H1 (cell line): ENCODE data around the gene NCK2.

Experiments
- CBX8 ChIP-seq: fragments of 300-800, 300-1000 bp; sonication (generic); IDR thresholded peaks from 2 replicates; pipeline ENCODE4 v1.7.1; 2016; ENCODE audit warnings: low read depth, low read length, borderline replicate concordance
- CEBPB ChIP-seq: IDR thresholded peaks from 2 replicates; pipeline ENCODE4 v1.6.1; 2012; ENCODE audit warnings: low read depth, low read length
- CHD2 ChIP-seq: IDR thresholded peaks from 2 replicates; pipeline ENCODE4 v1.6.1; 2012; ENCODE audit warnings: low read length, improper control_type of control experiment
- CREB1 ChIP-seq: IDR thresholded peaks from 2 replicates; pipeline ENCODE4 v1.6.1; 2012; ENCODE audit warnings: inconsistent platforms
- EP300 ChIP-seq, 2 experiments: IDR thresholded peaks; 1 replicate in 1 of 2; 2 replicates in 1 of 2; pipeline ENCODE4 v1.6.1; 2011 to 2012; ENCODE audit warnings: low read depth in 2 of 2, low read length in 2 of 2, mild to moderate bottlenecking in 2 of 2, borderline replicate concordance in 1 of 2, inconsistent platforms in 1 of 2, moderate library complexity in 1 of 2
- MAFK ChIP-seq: IDR thresholded peaks from 2 replicates; pipeline ENCODE4 v1.6.1; 2012; ENCODE audit warnings: low read depth, mild to moderate bottlenecking, improper control_type of control experiment, low read length
- POLR2A ChIP-seq, 2 experiments: IDR thresholded peaks; 1 replicate in 1 of 2; 2 replicates in 1 of 2; pipeline ENCODE4 v1.6.1; 2011; ENCODE audit warnings: low read depth in 2 of 2, low read length in 2 of 2, mild to moderate bottlenecking in 2 of 2; ENCODE audit errors: control extremely low read depth in 1 of 2
- POLR2AphosphoS5 ChIP-seq: IDR thresholded peaks from 2 replicates; pipeline ENCODE4 v1.6.1; 2011; ENCODE audit warnings: low read depth, low read length
- RBBP5 ChIP-seq: IDR thresholded peaks from 2 replicates; pipeline ENCODE4 v1.7.1; 2012; ENCODE audit warnings: low read depth, mild to moderate bottlenecking, inconsistent platforms, low read length, moderate library complexity, borderline replicate concordance
- SAP30 ChIP-seq: fragments of 300-600 bp; sonication (generic); IDR thresholded peaks from 2 replicates; pipeline ENCODE4 v1.7.1; 2012; ENCODE audit warnings: low read length, moderate library complexity, mild to moderate bottlenecking, inconsistent platforms; ENCODE audit not compliant: insufficient read depth, insufficient replicate concordance
- SIN3A ChIP-seq, 2 experiments: IDR thresholded peaks in 1 of 2; conservative IDR thresholded peaks in 1 of 2; 2 replicates each; pipeline ENCODE4 v1.6.1; 2011 to 2012; ENCODE audit warnings: low read length in 2 of 2, improper control_type of control experiment in 1 of 2, low read depth in 1 of 2, mild to moderate bottlenecking in 1 of 2
- TF ChIP-seq, protein P1 (sequence below), 3 experiments: IDR thresholded peaks; 1 replicate in 2 of 3; 2 replicates in 1 of 3; pipeline versions ENCODE4 v1.5.1 to v1.6.1; 2011; ENCODE audit warnings: low read length in 3 of 3, mild to moderate bottlenecking in 3 of 3, inconsistent platforms in 2 of 3, low read depth in 1 of 3, moderate library complexity in 1 of 3; ENCODE audit not compliant: insufficient read depth in 1 of 3; ENCODE audit errors: control extremely low read depth in 1 of 3
- TF ChIP-seq, protein P2 (sequence below): IDR thresholded peaks from 2 replicates; pipeline ENCODE4 v1.6.1; 2012; ENCODE audit warnings: low read length, inconsistent platforms
- TF ChIP-seq, protein P3 (sequence below): IDR thresholded peaks from 2 replicates; pipeline ENCODE4 v1.6.1; 2011; ENCODE audit warnings: low read length, improper control_type of control experiment

DNA sequence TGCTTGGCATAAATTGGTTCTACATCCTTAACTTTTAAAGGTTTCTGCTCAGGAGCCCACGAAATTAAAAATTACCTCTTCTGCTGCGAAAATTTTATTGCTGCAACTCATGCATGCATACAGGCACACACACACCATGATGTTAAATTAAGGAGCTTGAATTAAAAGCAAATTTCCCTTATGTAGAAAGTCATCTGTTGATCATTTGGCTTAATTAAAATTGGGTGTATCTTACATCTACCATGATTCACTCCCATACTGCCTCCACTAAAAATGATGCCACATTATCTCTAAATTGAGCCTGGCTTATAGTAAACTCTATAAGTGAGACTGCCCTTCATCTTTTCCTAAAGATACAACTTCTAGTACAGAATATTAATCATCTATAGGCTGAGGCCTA, 145.4 kb downstream of the NCK2 start:
- TF ChIP-seq CBX8: no peak
- TF ChIP-seq, protein P1, sequence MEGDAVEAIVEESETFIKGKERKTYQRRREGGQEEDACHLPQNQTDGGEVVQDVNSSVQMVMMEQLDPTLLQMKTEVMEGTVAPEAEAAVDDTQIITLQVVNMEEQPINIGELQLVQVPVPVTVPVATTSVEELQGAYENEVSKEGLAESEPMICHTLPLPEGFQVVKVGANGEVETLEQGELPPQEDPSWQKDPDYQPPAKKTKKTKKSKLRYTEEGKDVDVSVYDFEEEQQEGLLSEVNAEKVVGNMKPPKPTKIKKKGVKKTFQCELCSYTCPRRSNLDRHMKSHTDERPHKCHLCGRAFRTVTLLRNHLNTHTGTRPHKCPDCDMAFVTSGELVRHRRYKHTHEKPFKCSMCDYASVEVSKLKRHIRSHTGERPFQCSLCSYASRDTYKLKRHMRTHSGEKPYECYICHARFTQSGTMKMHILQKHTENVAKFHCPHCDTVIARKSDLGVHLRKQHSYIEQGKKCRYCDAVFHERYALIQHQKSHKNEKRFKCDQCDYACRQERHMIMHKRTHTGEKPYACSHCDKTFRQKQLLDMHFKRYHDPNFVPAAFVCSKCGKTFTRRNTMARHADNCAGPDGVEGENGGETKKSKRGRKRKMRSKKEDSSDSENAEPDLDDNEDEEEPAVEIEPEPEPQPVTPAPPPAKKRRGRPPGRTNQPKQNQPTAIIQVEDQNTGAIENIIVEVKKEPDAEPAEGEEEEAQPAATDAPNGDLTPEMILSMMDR (IDR thresholded peaks at IDR 0.05; ENCODE audit: control extremely low read depth in 1 of 3, insufficient read depth in 1 of 3, low read depth in 1 of 3, low read length in 3 of 3): no peak
- TF ChIP-seq CREB1: no peak
- no peak for TF ChIP-seq POLR2A (IDR thresholded peaks at IDR 0.05; ENCODE audit: control extremely low read depth in 1 of 2, low read depth in 2 of 2, low read length in 2 of 2)
- TF ChIP-seq RBBP5: no peak
- TF ChIP-seq MAFK: no peak
- TF ChIP-seq SIN3A (conservative IDR thresholded peaks at IDR 0.05 in 1 of 2, IDR thresholded peaks at IDR 0.05 in 1 of 2; ENCODE audit: low read depth in 1 of 2, low read length in 2 of 2): no peak
- TF ChIP-seq POLR2AphosphoS5: no peak
- TF ChIP-seq, protein P2, sequence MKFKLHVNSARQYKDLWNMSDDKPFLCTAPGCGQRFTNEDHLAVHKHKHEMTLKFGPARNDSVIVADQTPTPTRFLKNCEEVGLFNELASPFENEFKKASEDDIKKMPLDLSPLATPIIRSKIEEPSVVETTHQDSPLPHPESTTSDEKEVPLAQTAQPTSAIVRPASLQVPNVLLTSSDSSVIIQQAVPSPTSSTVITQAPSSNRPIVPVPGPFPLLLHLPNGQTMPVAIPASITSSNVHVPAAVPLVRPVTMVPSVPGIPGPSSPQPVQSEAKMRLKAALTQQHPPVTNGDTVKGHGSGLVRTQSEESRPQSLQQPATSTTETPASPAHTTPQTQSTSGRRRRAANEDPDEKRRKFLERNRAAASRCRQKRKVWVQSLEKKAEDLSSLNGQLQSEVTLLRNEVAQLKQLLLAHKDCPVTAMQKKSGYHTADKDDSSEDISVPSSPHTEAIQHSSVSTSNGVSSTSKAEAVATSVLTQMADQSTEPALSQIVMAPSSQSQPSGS: no peak
- no peak for TF ChIP-seq CHD2
- TF ChIP-seq CEBPB: no peak
- no peak for TF ChIP-seq EP300 (IDR thresholded peaks at IDR 0.05; ENCODE audit: borderline replicate concordance in 1 of 2, low read depth in 2 of 2, low read length in 2 of 2)
- TF ChIP-seq SAP30: no peak
- TF ChIP-seq, protein P3, sequence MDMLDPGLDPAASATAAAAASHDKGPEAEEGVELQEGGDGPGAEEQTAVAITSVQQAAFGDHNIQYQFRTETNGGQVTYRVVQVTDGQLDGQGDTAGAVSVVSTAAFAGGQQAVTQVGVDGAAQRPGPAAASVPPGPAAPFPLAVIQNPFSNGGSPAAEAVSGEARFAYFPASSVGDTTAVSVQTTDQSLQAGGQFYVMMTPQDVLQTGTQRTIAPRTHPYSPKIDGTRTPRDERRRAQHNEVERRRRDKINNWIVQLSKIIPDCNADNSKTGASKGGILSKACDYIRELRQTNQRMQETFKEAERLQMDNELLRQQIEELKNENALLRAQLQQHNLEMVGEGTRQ: no peak
